Calu3 (cell line): Measurements from ENCODE around the gene ARPC1A. TPM values are rescaled to one million over a fixed set of nuclear protein-coding genes. Genes with fewer than 3 reads are reported as not detected.

Experiments
- BruUV-seq: library from RNA; stranded (reverse); fragments of 400-500 nt; replicated peaks from 2 replicates; lab custom pipeline; 2021; lab: Mats Ljungman, UMichigan
- CTCF ChIA-PET: fragments of 300-600 bp; sonication (Branson Sonifier 250); formaldehyde crosslinking; loops from one replicate; lab custom pipeline; 2022; ENCODE audit warnings: antibody characterized with exemption; lab: Charles Lee
- DNase-seq: peaks from one replicate; pipeline ENCODE4 v3.0.0; 2022
- H3K27ac Mint-ChIP-seq: one replicate; pipeline ENCODE4 v1.8.0; 2022; ENCODE audit warnings: mixed read lengths; ENCODE audit not compliant: unreplicated experiment
- H3K27me3 Mint-ChIP-seq: one replicate; pipeline ENCODE4 v1.8.0; 2022; ENCODE audit warnings: mixed read lengths; ENCODE audit not compliant: unreplicated experiment
- H3K36me3 Mint-ChIP-seq: one replicate; pipeline ENCODE4 v1.8.0; 2022; ENCODE audit warnings: mild to moderate bottlenecking, moderate library complexity, mixed read lengths; ENCODE audit not compliant: insufficient read depth, unreplicated experiment
- H3K4me1 Mint-ChIP-seq: one replicate; pipeline ENCODE4 v1.8.0; 2022; ENCODE audit warnings: mild to moderate bottlenecking, low read depth, mixed read lengths; ENCODE audit not compliant: unreplicated experiment
- H3K4me3 Mint-ChIP-seq: one replicate; pipeline ENCODE4 v1.8.0; 2022; ENCODE audit warnings: mild to moderate bottlenecking, low read depth, moderate library complexity, mixed read lengths; ENCODE audit not compliant: unreplicated experiment
- H3K9me3 Mint-ChIP-seq: one replicate; pipeline ENCODE4 v1.8.0; 2022; ENCODE audit warnings: low read depth, mixed read lengths; ENCODE audit not compliant: unreplicated experiment
- CTCF ChIP-seq: fragments of 200-600 bp; IDR thresholded peaks from one replicate; pipeline ENCODE4 v1.8.0; 2022; ENCODE audit warnings: antibody characterized with exemption; ENCODE audit not compliant: unreplicated experiment
- intact Hi-C: fragments of 100-400 bp; cut with micrococcal nuclease; formaldehyde crosslinking; loops from one replicate; pipeline ENCODE4 v1.10.0; 2022; ENCODE audit not compliant: unreplicated experiment
- total RNA-seq: library from RNA; stranded (reverse); gene quantifications from 2 replicates; pipeline ENCODE4 v1.2.3, GENCODE V29; 2022

The ARPC1A gene
- total RNA-seq, 1 experiment from 2014 or later: 146 TPM

DNA sequence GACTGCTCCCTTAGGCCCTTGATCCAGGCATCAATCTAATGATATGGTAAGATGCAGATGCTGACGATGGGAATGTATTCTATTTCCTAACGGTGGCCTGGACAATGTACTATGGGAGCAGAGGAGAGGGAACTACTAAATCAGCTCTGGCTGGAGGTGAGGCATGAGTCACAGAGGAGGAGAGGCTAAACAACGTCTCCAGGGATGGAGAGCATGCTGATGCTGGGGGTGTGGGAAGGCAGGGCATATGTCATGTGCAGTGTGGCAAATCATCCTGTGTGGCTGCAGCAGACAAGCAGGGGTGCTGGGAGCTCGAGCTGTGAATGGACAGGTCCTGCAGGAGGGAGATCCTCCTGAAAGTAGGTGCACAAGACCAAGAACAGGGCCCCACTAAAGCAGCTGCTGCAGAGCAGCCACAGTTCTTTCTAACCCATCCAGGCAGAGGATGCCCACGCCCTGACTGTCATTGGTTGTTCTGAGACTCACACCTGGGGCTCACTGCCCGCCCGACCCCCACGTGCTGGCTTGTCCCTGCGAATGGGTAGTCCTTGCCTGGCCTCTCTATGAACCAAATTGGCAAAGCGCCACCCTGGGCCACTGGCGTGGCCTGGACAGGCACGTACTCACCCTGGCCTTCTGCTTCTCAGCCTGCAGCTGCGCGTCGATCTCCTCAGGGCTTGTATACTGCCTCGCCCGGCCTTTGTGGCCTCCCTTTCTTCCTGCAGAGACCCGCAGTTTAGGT lies 78.7 kb downstream of the ARPC1A start:
- Mint-ChIP-seq H3K9me3 (no peaks in the 10 kb centered on the region), H3K4me3 (no peak overlapping the region), H3K36me3 (peaks cover 67% of the 10 kb centered on the region), H3K27me3 (no peaks in the 10 kb centered on the region), H3K4me1 (no peaks in the 10 kb centered on the region), H3K27ac (no peak overlapping the region)
- CTCF ChIA-PET: no interaction called here
- DNase-seq: no peak
- TF ChIP-seq CTCF: no peak
- intact Hi-C loops: no loop called here
- no TSS peak for BruUV-seq

GRCh38 chr7:99404977-99405320 lies 79.3 kb downstream of the ARPC1A start:
- no peak overlapping the region for H3K4me3 Mint-ChIP-seq

GRCh38 chr7:99406557-99406956 lies 80.9 kb downstream of the ARPC1A start:
- H3K36me3 Mint-ChIP-seq: peaks cover 61% of the 10 kb centered on the region

More at GRCh38 chr7:99404977-99405320, 79.3 kb downstream of the ARPC1A start:
- no peaks in the 10 kb centered on the region for H3K27me3 Mint-ChIP-seq
- no peaks in the 10 kb centered on the region for H3K9me3 Mint-ChIP-seq
- intact Hi-C loops: no loop called here
- no peak overlapping the region for H3K27ac Mint-ChIP-seq
- H3K36me3 Mint-ChIP-seq: peaks cover 66% of the 10 kb centered on the region
- no peak for DNase-seq
- CTCF ChIA-PET: interaction anchor here (0.7 kb wide), 2 partner anchors 39 to 88 kb away, joined by 4 read pairs; no protein-coding TSS in a partner anchor
- no peaks in the 10 kb centered on the region for H3K4me1 Mint-ChIP-seq
- BruUV-seq: no TSS peak
- TF ChIP-seq CTCF: no peak

GRCh38 chr7:99407872-99408378 lies 82.2 kb downstream of the ARPC1A start:
- CTCF ChIA-PET: interaction anchor here (0.6 to 1.2 kb wide), 2 partner anchors 9 kb away, joined by 3 read pairs; no protein-coding TSS in a partner anchor
- DNase-seq: peak; percentile 10
- peaks cover 64% of the 10 kb centered on the region for H3K36me3 Mint-ChIP-seq
- no peaks in the 10 kb centered on the region for H3K27me3 Mint-ChIP-seq
- no TSS peak for BruUV-seq
- no peaks in the 10 kb centered on the region for H3K9me3 Mint-ChIP-seq
- peak overlapping the region; percentile 89 for H3K27ac Mint-ChIP-seq
- intact Hi-C loops: no loop called here
- H3K4me3 Mint-ChIP-seq: peak overlapping the region; percentile 92
- TF ChIP-seq CTCF: no peak
- peaks cover 5% of the 10 kb centered on the region for H3K4me1 Mint-ChIP-seq

More at GRCh38 chr7:99406557-99406956, 80.9 kb downstream of the ARPC1A start:
- BruUV-seq: no TSS peak
- Mint-ChIP-seq H3K27me3 (no peaks in the 10 kb centered on the region), H3K4me3 (no peak overlapping the region), H3K27ac (no peak overlapping the region), H3K9me3 (no peaks in the 10 kb centered on the region), H3K4me1 (peaks cover 5% of the 10 kb centered on the region)
- TF ChIP-seq CTCF: no peak
- intact Hi-C loops: no loop called here
- CTCF ChIA-PET: no interaction called here
- DNase-seq: no peak
